Measurements from ENCODE around the gene EXOC4.

The EXOC4 gene

DNA sequence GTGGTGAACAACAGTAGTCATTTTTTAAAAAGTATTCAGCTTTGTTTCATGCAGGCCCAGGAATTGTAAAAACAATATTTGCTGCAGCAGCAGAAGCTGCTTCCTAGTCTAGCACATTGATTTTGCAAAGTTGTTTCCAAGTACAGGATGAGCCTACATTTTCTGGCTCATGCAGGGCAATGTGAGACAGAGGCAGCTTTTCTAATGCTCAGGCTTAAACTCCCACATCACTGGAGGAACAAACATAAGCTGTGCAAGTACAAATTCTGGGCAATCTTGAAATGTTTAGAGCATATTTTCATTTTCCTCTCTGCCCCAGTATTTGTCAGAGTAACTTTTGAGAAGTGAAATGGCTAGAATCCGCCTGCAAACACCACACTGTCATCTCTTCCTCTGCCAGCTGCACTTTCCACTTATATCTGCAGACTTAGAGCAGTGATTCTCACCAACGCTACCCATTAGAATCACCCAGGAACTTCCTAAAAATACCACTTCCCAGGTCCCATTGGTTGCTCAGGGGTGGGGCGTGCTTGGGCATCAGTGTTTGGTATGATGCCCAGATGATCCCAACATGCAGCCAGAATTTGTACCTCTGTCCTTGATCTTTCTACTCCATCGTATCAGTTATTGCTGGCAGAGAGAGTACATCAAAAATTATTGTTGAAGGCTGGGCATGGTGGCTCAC is 570.1 kb downstream of the EXOC4 start:
- H3K4me3 ChIP-seq (ENCODE audit: low read depth, low read length) = no peak overlapping the region
- TF ChIP-seq, protein P1, sequence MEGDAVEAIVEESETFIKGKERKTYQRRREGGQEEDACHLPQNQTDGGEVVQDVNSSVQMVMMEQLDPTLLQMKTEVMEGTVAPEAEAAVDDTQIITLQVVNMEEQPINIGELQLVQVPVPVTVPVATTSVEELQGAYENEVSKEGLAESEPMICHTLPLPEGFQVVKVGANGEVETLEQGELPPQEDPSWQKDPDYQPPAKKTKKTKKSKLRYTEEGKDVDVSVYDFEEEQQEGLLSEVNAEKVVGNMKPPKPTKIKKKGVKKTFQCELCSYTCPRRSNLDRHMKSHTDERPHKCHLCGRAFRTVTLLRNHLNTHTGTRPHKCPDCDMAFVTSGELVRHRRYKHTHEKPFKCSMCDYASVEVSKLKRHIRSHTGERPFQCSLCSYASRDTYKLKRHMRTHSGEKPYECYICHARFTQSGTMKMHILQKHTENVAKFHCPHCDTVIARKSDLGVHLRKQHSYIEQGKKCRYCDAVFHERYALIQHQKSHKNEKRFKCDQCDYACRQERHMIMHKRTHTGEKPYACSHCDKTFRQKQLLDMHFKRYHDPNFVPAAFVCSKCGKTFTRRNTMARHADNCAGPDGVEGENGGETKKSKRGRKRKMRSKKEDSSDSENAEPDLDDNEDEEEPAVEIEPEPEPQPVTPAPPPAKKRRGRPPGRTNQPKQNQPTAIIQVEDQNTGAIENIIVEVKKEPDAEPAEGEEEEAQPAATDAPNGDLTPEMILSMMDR (IDR thresholded peaks at IDR 0.05; ENCODE audit: borderline replicate concordance, insufficient read depth, low read depth, low read length) = no peak

DNA sequence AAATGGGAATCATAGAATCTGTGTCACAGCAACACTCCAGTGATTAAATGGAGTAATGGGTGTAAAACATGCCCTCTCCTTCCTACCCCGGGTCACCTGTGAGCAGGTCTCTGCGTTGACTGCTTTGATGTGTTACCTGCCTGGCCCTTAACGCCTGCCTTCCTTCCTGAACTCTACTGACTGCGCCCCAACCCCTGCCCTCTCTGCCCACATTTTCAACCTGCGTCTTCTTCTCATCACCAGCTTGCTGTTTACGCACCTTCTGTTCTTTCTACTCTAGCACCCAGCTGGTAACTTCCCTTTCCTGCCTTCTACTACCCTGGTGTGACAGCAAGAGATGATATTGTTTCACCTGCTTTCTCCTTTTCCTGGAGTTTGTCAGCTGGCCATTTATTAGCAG is 571.3 kb downstream of the EXOC4 start:
- H3K4me3 ChIP-seq (ENCODE audit: low read depth, low read length) = no peak overlapping the region
- TF ChIP-seq, protein P1 (IDR thresholded peaks at IDR 0.05; ENCODE audit: borderline replicate concordance, insufficient read depth, low read depth, low read length) = no peak

DNA sequence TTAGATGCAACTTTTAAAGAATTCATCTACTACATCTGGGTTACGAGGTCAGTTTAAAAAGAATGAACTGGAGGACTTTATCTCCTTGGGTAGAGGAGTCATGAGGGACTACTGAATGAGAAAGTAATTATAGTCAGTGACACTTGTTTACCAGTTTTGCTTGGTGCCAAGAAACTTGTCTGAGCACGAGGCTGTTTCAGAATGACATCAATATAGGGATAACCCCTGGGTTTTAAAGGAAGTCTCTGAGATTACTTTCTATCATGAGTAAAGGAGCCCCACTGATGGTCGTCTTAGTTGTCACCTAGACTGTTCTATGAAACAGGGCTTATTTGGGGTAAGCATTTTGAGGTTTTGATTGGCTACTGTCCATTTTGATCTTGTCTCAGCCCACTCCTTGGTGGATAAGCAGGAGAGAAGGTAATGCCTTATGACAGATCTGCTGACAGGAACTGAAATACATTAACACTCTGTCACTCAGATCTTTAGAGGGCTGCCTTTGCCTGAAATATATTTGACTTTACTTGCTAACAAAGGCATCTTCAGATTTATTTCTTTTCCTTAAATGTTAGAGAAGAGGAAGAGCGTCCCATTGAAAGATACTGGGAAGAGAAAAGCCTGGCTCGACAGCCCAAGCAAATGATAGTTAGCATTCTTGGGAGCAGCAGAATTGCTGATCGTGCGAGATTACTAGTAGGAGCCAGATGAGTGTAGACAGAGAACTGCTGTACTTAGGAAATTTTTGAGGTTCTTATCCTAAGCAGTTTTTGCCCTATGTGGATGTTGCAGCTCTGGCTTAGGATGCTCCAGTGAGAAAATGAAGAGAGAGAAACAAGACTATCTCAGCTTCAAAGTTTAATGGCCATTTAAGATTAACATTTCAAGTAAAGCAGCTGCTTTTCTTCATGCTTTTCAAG is 575.1 kb downstream of the EXOC4 start:
- TF ChIP-seq, protein P1 (IDR thresholded peaks at IDR 0.05; ENCODE audit: borderline replicate concordance, insufficient read depth, low read depth, low read length) = no peak
- no peak overlapping the region for H3K4me3 ChIP-seq (ENCODE audit: low read depth, low read length)

DNA sequence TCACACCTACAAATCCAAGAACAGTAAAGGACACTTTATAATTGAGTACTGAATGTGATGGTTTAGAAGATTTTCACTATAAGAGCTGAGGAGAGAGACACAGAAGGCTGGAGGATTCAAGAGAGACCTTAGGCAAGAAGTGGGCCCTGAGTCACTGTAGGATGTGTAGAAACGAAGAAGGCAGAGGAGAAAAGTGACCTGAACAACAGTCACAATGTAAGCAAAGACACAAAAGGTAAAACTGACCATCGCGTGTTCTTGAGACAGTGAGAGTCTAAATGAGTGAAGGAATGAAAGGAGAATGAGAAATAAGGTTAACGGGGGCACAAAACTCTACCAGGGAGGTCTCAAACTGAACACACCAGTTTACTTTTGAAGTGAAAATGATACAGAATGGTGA is 576.0 kb downstream of the EXOC4 start:
- TF ChIP-seq, protein P1 (IDR thresholded peaks at IDR 0.05; ENCODE audit: borderline replicate concordance, insufficient read depth, low read depth, low read length) = no peak
- no peak overlapping the region for H3K4me3 ChIP-seq (ENCODE audit: low read depth, low read length)

DNA sequence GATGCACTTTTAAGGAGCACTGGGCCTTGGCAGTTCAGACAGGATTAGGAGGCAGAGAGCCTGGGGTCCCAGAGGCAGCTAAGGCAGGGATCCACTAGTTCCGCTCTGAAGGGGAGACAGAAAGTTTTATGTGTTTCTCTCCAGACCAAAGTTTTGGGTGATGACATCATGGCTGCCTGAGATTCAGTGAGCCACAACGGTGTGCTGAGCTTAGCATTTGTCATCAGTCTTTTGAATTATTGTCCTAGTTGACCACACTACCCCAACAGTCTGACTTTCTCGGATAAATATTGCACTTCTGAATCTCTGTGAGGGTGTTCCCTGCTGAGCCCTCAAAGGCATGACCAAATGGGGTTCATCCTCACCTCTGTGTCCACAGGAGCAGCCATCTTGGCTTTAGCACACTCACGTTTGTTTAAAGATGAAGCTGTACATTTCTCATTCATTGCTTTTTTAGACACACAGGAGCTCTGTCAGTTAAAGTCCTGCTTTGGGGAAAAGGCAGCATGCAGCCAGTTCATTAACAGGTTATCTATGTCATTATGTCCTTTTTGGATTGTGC is 576.5 kb downstream of the EXOC4 start:
- H3K4me3 ChIP-seq (ENCODE audit: low read depth, low read length) = no peak overlapping the region
- TF ChIP-seq, protein P1 (IDR thresholded peaks at IDR 0.05; ENCODE audit: borderline replicate concordance, insufficient read depth, low read depth, low read length) = no peak

DNA sequence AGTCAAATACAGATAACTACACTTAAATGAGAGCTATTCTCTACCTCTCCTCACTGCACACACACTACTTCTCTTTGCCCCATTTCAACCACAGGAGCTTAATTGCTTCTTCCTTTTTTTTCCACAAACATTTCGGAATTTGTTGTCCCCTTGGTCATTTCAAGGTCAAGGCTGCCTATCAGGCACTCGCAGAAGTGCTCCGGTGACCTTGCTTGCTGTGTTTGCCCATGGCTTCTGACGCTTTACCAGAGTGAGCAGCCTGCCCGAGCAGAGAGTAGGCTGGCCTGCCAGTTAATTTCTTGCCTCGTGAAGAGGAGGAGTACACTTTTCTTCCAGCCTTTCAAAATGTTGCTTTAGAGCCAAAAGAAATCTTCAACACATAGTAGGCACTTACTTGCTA is 577.2 kb downstream of the EXOC4 start:
- no peak overlapping the region for H3K4me3 ChIP-seq (ENCODE audit: low read depth, low read length)
- TF ChIP-seq, protein P1 (IDR thresholded peaks at IDR 0.05; ENCODE audit: borderline replicate concordance, insufficient read depth, low read depth, low read length) = no peak
